ENCODE results near the gene TGIF2.

Gene TGIF2

DNA sequence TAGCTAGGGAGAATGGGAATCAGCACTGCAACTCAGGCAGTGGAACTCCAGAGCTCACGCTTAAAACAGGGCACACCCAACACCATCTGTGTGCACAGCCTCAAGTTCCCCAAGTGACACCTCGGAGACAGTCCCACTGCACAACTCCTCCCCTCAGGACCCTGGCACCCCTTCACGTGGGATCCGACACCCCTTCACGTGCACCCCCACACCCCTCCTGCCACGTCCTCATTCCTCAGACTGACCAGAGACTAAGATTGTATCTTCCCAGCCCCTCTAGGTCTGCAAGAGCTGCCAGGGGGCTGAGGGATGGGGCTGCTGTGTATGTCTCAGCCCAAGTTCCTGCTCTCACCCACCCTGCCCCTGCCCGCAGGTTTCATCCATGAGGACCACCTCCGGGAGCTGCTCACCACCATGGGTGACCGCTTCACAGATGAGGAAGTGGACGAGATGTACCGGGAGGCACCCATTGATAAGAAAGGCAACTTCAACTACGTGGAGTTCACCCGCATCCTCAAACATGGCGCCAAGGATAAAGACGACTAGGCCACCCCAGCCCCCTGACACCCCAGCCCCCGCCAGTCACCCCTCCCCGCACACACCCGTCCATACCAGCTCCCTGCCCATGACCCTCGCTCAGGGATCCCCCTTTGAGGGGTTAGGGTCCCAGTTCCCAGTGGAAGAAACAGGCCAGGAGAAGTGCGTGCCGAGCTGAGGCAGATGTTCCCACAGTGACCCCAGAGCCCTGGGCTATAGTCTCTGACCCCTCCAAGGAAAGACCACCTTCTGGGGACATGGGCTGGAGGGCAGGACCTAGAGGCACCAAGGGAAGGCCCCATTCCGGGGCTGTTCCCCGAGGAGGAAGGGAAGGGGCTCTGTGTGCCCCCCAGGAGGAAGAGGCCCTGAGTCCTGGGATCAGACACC lies 24.4 kb upstream of the TGIF2 start:
- no peaks in the 10 kb centered on the region for H3K36me3 ChIP-seq (ENCODE audit: control insufficient read depth in 4 of 4, insufficient read depth in 4 of 4, low read length in 3 of 4)
- peaks cover 0 to 3% (median 0%) of the 10 kb centered on the region in 4 experiments for H3K4me1 ChIP-seq (ENCODE audit: control extremely low read depth in 1 of 4, control insufficient read depth in 4 of 4, insufficient read depth in 4 of 4, low read length in 3 of 4)
- no peaks in the 10 kb centered on the region for H3K9me3 ChIP-seq (ENCODE audit: control extremely low read depth in 1 of 5, control insufficient read depth in 4 of 5, insufficient read depth in 2 of 5, low read depth in 1 of 5, low read length in 4 of 5)
- DNase-seq = no peak
- no peak overlapping the region for H3K27ac ChIP-seq (ENCODE audit: insufficient read depth in 1 of 2, low read depth in 1 of 2, low read length in 2 of 2, poor library complexity in 1 of 2, severe bottlenecking in 2 of 2)
- 96% methylated on average over 15 of the region's 23 CpGs for WGBS (ENCODE audit: insufficient coverage)
- H3K4me3 ChIP-seq (ENCODE audit: control insufficient read depth in 1 of 7, extremely low read depth in 1 of 7, insufficient read depth in 4 of 7, low read depth in 2 of 7, low read length in 6 of 7) = no peak overlapping the region
- H3K27me3 ChIP-seq (replicated peaks in 2 of 5; ENCODE audit: control insufficient read depth in 4 of 5, insufficient read depth in 5 of 5, low read length in 4 of 5) = no peaks in the 10 kb centered on the region
- POLR2A ChIA-PET = interaction anchor here (0.6 kb wide), 1 partner anchor 10 kb away, joined by 3 read pairs; no protein-coding TSS in a partner anchor
- CTCF ChIA-PET = interaction anchor here (1.2 to 2.9 kb wide), 4 partner anchors 9 to 225 kb away, joined by 3 to 8 read pairs (median 4); partner anchors contain the start of gene DSN1

DNA sequence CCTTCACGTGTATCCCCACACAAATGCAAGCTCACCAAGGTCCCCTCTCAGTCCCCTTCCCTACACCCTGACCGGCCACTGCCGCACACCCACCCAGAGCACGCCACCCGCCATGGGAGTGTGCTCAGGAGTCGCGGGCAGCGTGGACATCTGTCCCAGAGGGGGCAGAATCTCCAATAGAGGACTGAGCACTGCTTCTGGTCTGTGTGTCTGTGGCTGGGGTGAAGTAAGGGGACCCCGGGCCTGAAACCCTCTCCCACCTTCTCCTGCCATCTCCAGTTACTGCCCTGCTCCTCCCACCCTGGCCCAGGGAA lies 23.8 kb upstream of the TGIF2 start:
- WGBS (ENCODE audit: insufficient coverage) = no CpG with 5 or more reads among the region's 9 CpGs
- H3K4me3 ChIP-seq (ENCODE audit: control insufficient read depth in 1 of 7, extremely low read depth in 1 of 7, insufficient read depth in 4 of 7, low read depth in 2 of 7, low read length in 6 of 7) = no peak overlapping the region
- H3K4me1 ChIP-seq (ENCODE audit: control extremely low read depth in 1 of 4, control insufficient read depth in 4 of 4, insufficient read depth in 4 of 4, low read length in 3 of 4) = peaks cover 0 to 3% (median 0%) of the 10 kb centered on the region in 4 experiments
- H3K36me3 ChIP-seq (ENCODE audit: control insufficient read depth in 4 of 4, insufficient read depth in 4 of 4, low read length in 3 of 4) = no peaks in the 10 kb centered on the region
- ChIA-PET CTCF (interaction anchor here (1.2 to 2.9 kb wide), 3 partner anchors 9 to 225 kb away, joined by 3 to 8 read pairs (median 4); partner anchors contain the start of gene DSN1), POLR2A (no interaction called here)
- no peaks in the 10 kb centered on the region for H3K27me3 ChIP-seq (replicated peaks in 2 of 5; ENCODE audit: control insufficient read depth in 4 of 5, insufficient read depth in 5 of 5, low read length in 4 of 5)
- no peak for DNase-seq
- H3K9me3 ChIP-seq (ENCODE audit: control extremely low read depth in 1 of 5, control insufficient read depth in 4 of 5, insufficient read depth in 2 of 5, low read depth in 1 of 5, low read length in 4 of 5) = no peaks in the 10 kb centered on the region
- no peak overlapping the region for H3K27ac ChIP-seq (ENCODE audit: insufficient read depth in 1 of 2, low read depth in 1 of 2, low read length in 2 of 2, poor library complexity in 1 of 2, severe bottlenecking in 2 of 2)

DNA sequence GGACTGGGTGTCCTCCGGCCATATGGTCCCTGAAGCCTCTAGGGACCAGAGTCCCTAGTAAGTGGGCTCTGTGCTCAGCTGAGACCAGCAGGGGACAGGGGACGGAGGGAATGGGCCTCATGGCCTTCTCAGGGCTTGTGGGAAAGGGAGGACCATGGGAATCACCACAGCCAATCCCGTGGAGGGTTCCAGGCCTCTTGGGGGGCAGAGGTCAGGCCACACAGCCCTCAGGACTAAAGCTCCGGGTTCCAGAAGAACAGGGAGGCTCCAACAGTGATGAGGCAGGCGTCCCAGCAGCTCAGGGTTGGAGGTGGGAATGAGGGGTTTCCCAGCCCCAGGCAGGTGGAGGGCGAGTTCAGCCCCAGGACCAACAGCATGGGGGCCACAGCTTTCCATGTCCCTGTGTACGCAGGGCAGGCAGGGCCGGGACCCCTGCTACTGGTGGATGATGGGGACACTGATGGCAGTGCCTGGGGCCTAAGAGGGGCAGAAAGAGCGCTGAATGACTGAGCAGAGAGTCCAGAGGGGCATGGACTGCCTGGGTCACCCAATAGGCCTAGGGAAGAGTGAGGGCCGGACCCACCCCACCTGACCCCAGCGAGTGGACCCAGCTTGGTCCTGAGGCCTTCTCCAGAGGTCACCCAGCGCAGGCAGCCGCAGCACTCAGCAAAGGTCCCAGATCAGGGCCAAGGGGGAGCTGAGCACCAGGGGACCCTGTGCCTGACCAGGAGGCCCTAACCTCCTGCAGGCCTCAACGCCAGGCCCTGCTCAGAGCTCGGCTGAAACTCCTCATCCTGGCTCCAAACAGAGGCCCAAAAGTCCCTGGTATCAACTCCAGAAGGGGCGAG lies 23.2 kb upstream of the TGIF2 start:
- Histone ChIP-seq H3K36me3 (ENCODE audit: control insufficient read depth in 4 of 4, insufficient read depth in 4 of 4, low read length in 3 of 4) (no peaks in the 10 kb centered on the region), H3K4me3 (ENCODE audit: control insufficient read depth in 1 of 7, extremely low read depth in 1 of 7, insufficient read depth in 4 of 7, low read depth in 2 of 7, low read length in 6 of 7) (no peak overlapping the region), H3K4me1 (ENCODE audit: control extremely low read depth in 1 of 4, control insufficient read depth in 4 of 4, insufficient read depth in 4 of 4, low read length in 3 of 4) (peaks cover 0 to 3% (median 0%) of the 10 kb centered on the region in 4 experiments), H3K9me3 (ENCODE audit: control extremely low read depth in 1 of 5, control insufficient read depth in 4 of 5, insufficient read depth in 2 of 5, low read depth in 1 of 5, low read length in 4 of 5) (no peaks in the 10 kb centered on the region), H3K27ac (ENCODE audit: insufficient read depth in 1 of 2, low read depth in 1 of 2, low read length in 2 of 2, poor library complexity in 1 of 2, severe bottlenecking in 2 of 2) (no peak overlapping the region), H3K27me3 (replicated peaks in 2 of 5; ENCODE audit: control insufficient read depth in 4 of 5, insufficient read depth in 5 of 5, low read length in 4 of 5) (no peaks in the 10 kb centered on the region)
- ChIA-PET CTCF (interaction anchor here (1.2 to 1.8 kb wide), 4 partner anchors 9 to 224 kb away, joined by 3 to 11 read pairs (median 4); partner anchors contain the start of genes DSN1, MYL9 and RAB5IF), POLR2A (no interaction called here)
- 96% methylated on average over 15 of the region's 16 CpGs for WGBS (ENCODE audit: insufficient coverage)
- no peak for DNase-seq

DNA sequence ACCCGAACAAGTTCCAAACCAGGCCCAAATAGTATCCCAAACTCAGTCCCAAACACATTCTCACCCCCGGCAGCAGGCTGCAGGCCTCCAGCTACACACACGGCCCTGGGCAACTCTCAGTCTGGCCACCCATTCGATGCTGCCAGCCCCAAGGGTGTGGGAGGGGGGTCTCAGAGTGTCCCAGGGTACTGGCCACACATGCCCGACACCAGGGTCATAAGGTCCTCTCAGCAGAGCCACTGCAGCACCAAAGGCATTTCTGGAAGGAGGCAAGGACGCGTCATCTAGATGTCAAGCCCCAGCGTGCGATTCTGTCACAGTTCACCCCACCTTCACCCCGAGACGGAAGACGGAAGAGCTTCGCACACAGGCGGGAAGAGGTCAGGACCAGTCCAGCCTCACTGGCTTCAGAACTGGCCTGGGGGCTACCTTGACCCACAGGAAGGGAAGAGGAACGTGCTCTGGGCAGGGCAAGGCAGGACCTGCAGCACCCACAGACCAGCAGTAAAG lies 22.6 kb upstream of the TGIF2 start:
- no peak overlapping the region for H3K4me3 ChIP-seq (ENCODE audit: control insufficient read depth in 1 of 7, extremely low read depth in 1 of 7, insufficient read depth in 4 of 7, low read depth in 2 of 7, low read length in 6 of 7)
- CTCF ChIA-PET = interaction anchor here (1.2 to 1.8 kb wide), 4 partner anchors 8 to 55 kb away, joined by 3 to 11 read pairs (median 4); partner anchors contain the start of genes MYL9 and RAB5IF
- POLR2A ChIA-PET = no interaction called here
- no peaks in the 10 kb centered on the region for H3K36me3 ChIP-seq (ENCODE audit: control insufficient read depth in 4 of 4, insufficient read depth in 4 of 4, low read length in 3 of 4)
- H3K9me3 ChIP-seq (ENCODE audit: control extremely low read depth in 1 of 5, control insufficient read depth in 4 of 5, insufficient read depth in 2 of 5, low read depth in 1 of 5, low read length in 4 of 5) = no peaks in the 10 kb centered on the region
- no peak for DNase-seq
- H3K27me3 ChIP-seq (replicated peaks in 2 of 5; ENCODE audit: control insufficient read depth in 4 of 5, insufficient read depth in 5 of 5, low read length in 4 of 5) = no peaks in the 10 kb centered on the region
- peaks cover 0 to 3% (median 0%) of the 10 kb centered on the region in 4 experiments for H3K4me1 ChIP-seq (ENCODE audit: control extremely low read depth in 1 of 4, control insufficient read depth in 4 of 4, insufficient read depth in 4 of 4, low read length in 3 of 4)
- WGBS (ENCODE audit: insufficient coverage) = 92% methylated on average over 14 of the region's 15 CpGs
- no peak overlapping the region for H3K27ac ChIP-seq (ENCODE audit: insufficient read depth in 1 of 2, low read depth in 1 of 2, low read length in 2 of 2, poor library complexity in 1 of 2, severe bottlenecking in 2 of 2)

DNA sequence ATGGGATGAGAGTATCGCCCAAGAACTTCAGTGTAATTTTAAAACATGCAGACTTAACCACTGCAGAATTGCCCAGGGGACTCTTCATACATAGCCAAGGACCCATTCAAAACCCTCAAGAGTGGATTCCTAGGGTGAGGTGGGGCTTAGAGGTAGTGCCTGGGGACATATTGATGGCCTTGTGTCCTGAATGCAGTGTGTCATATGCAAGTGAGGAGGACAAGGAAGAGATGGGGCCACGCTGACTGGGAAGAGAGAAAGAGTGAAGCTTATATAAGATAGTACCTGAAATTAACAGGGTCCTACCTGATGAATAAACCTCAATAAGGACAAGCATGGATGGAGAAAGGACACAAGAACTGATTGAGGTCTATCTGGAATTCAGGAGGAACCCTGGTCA lies 18.1 kb upstream of the TGIF2 start:
- Histone ChIP-seq H3K9me3 (ENCODE audit: control extremely low read depth in 1 of 5, control insufficient read depth in 4 of 5, insufficient read depth in 2 of 5, low read depth in 1 of 5, low read length in 4 of 5) (no peaks in the 10 kb centered on the region), H3K27ac (ENCODE audit: insufficient read depth in 1 of 2, low read depth in 1 of 2, low read length in 2 of 2, poor library complexity in 1 of 2, severe bottlenecking in 2 of 2) (no peak overlapping the region), H3K4me3 (ENCODE audit: control insufficient read depth in 1 of 7, extremely low read depth in 1 of 7, insufficient read depth in 4 of 7, low read depth in 2 of 7, low read length in 6 of 7) (no peak overlapping the region), H3K4me1 (ENCODE audit: control extremely low read depth in 1 of 4, control insufficient read depth in 4 of 4, insufficient read depth in 4 of 4, low read length in 3 of 4) (peaks cover 0 to 5% (median 5%) of the 10 kb centered on the region in 4 experiments), H3K27me3 (replicated peaks in 2 of 5; ENCODE audit: control insufficient read depth in 4 of 5, insufficient read depth in 5 of 5, low read length in 4 of 5) (no peaks in the 10 kb centered on the region), H3K36me3 (ENCODE audit: control insufficient read depth in 4 of 4, insufficient read depth in 4 of 4, low read length in 3 of 4) (no peaks in the 10 kb centered on the region)
- DNase-seq = no peak
- ChIA-PET CTCF (no interaction called here), POLR2A (no interaction called here)
- WGBS (ENCODE audit: insufficient coverage) = 100% methylated on average over 1 of the region's 2 CpGs

DNA sequence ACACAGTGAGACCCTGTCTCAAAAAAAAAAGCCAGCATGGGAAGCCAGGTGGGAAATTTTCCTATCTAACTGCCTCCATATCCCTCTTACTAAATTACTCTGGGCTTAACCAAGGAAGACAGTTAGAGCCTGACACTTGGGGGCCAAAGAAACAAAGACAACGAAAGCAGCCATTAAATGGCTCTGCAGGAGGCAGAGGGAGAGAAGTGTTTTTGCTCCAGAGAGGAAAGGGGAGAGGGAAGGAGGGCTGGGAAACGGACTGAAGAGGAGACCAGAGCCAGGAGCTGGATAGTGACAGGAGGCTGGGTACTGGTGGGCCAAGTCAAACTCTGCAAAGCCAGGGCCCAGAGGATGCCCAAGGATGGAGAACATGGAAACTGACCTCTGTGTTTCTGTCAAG lies 10.7 kb upstream of the TGIF2 start:
- Histone ChIP-seq H3K9me3 (ENCODE audit: control extremely low read depth in 1 of 5, control insufficient read depth in 4 of 5, insufficient read depth in 2 of 5, low read depth in 1 of 5, low read length in 4 of 5) (peaks cover 0 to 6% (median 0%) of the 10 kb centered on the region in 5 experiments), H3K4me1 (ENCODE audit: control extremely low read depth in 1 of 4, control insufficient read depth in 4 of 4, insufficient read depth in 4 of 4, low read length in 3 of 4) (no peaks in the 10 kb centered on the region), H3K27ac (ENCODE audit: insufficient read depth in 1 of 2, low read depth in 1 of 2, low read length in 2 of 2, poor library complexity in 1 of 2, severe bottlenecking in 2 of 2) (no peak overlapping the region), H3K27me3 (replicated peaks in 2 of 5; ENCODE audit: control insufficient read depth in 4 of 5, insufficient read depth in 5 of 5, low read length in 4 of 5) (no peaks in the 10 kb centered on the region), H3K4me3 (ENCODE audit: control insufficient read depth in 1 of 7, extremely low read depth in 1 of 7, insufficient read depth in 4 of 7, low read depth in 2 of 7, low read length in 6 of 7) (no peak overlapping the region), H3K36me3 (ENCODE audit: control insufficient read depth in 4 of 4, insufficient read depth in 4 of 4, low read length in 3 of 4) (peaks cover 0 to 2% (median 0%) of the 10 kb centered on the region in 4 experiments)
- 96% methylated on average over 2 of the region's 2 CpGs for WGBS (ENCODE audit: insufficient coverage)
- no peak for DNase-seq
- POLR2A ChIA-PET = no interaction called here
- CTCF ChIA-PET = interaction anchor here (2.7 kb wide), 1 partner anchor 9 kb away, joined by 8 read pairs; no protein-coding TSS in a partner anchor

All from common myeloid progenitor, CD34-positive (primary cell).